ENCODE data around the gene INSYN1. TPM values are rescaled to one million over a fixed set of nuclear protein-coding genes. Genes with fewer than 3 reads are reported as not detected.

Gene INSYN1
- total and polyA plus RNA-seq, 9 of the 15 experiments (the other 6 are each of a cell fraction or from before 2014, with no cell fraction given): not detected

DNA sequence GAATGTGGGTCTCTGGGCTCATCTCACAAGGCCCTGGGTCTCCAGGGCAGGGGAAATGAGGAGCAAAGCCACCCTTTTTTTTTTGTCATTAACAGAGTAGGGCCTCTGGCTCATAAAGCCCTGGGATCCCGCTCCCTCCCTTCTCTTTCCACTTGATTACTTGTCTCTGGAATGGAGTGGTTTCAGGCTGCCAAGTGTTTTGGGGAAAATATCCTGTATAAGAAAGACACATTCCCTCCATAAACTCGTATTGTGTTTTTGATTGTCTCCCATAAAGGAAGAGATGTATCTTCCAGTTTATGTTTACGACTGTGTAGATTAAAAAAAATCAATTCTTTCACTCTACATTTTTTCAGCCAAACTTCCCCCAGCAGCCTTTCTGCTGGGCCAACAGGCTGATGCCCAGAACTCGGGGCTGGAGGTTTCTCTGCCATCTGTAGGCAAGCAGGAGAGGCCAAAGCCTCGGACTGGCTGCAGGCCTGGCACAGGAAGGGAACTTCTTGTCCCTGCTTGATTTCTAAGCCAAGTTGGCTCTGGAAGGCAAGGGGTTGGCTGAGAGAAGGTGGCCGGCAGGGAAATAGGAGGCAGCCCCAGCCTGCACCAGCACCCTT, 49.4 kb upstream of the INSYN1 start:
- no peak for ATAC-seq
- no peak for FAIRE-seq

More for the DNA sequence above, 49.4 kb upstream of the INSYN1 start:
- TF ChIP-seq ETV6 (IDR thresholded peaks at IDR 0.05; ENCODE audit: borderline replicate concordance in 1 of 2, low read depth in 2 of 2, low read length in 1 of 2): no peak
- TF ChIP-seq ETV6 (CRISPR knock-in tag; IDR thresholded peaks at IDR 0.05; ENCODE audit: borderline replicate concordance): no peak
- TF ChIP-seq CBFA2T2 (conservative IDR thresholded peaks at IDR 0.05): no peak
- TF ChIP-seq CHD2 (IDR thresholded peaks at IDR 0.05; ENCODE audit: low read depth, low read length): no peak
- TF ChIP-seq SMARCE1 (IDR thresholded peaks at IDR 0.05): no peak
- TF ChIP-seq BDP1 (IDR thresholded peaks at IDR 0.05; ENCODE audit: insufficient read depth, insufficient read length): no peak
- TF ChIP-seq ZNF282 (CRISPR knock-in tag; IDR thresholded peaks at IDR 0.05): no peak
- no peak for TF ChIP-seq BRF1 (IDR thresholded peaks at IDR 0.05; ENCODE audit: borderline replicate concordance, extremely low read depth, insufficient read length)
- no peak for TF ChIP-seq KAT7 (CRISPR knock-in tag; IDR thresholded peaks at IDR 0.05; ENCODE audit: borderline replicate concordance)
- TF ChIP-seq PPARD (CRISPR knock-in tag; IDR thresholded peaks at IDR 0.05): no peak
- no peak for TF ChIP-seq ZFP1 (CRISPR knock-in tag; IDR thresholded peaks at IDR 0.05)
- no peak for TF ChIP-seq KHSRP (IDR thresholded peaks at IDR 0.05)
- no peak for TF ChIP-seq BRF2 (IDR thresholded peaks at IDR 0.05; ENCODE audit: borderline replicate concordance, insufficient read depth, insufficient read length)
- no peak for TF ChIP-seq MEIS2 (IDR thresholded peaks at IDR 0.05; ENCODE audit: partially characterized antibody)
- no peak for TF ChIP-seq E2F4 (CRISPR knock-in tag; IDR thresholded peaks at IDR 0.05; ENCODE audit: low read depth)
- no peak for TF ChIP-seq MTA3 (IDR thresholded peaks at IDR 0.05; ENCODE audit: borderline replicate concordance)
- TF ChIP-seq POLR2AphosphoS2 (IDR thresholded peaks at IDR 0.05; ENCODE audit: low read length): no peak
- H3K4me2 ChIP-seq (ENCODE audit: insufficient read depth, low read length): no peak overlapping the region
- H3K27ac ChIP-seq (ENCODE audit: extremely low read depth, low read depth, low read length): no peak overlapping the region
- H3K9ac ChIP-seq (ENCODE audit: insufficient read depth in 1 of 2, low read depth in 2 of 2, low read length in 2 of 2): no peak overlapping the region
- no peaks in the 10 kb centered on the region for H3K4me1 ChIP-seq (replicated peaks in 1 of 2; ENCODE audit: control insufficient read depth in 2 of 2, insufficient read depth in 2 of 2, low read length in 2 of 2)
- no peaks in the 10 kb centered on the region for H3K9me1 ChIP-seq (ENCODE audit: control insufficient read depth, insufficient read depth, low read length)
- no peak overlapping the region for H2AFZ ChIP-seq (ENCODE audit: low read depth, low read length)
- no peaks in the 10 kb centered on the region for H3K9me3 ChIP-seq (replicated peaks; ENCODE audit: control insufficient read depth, insufficient read depth, low read depth, low read length)
- no TSS peak for BruUV-seq (replicated peaks)
- ChIA-PET CTCF (ENCODE audit: low intra/inter-chr PET ratio) (no interaction called here), POLR2A (no interaction called here)
- peaks cover 9 to 76% of the 10 kb centered on the region in 2 experiments; a peak in 4 of 5 replicates for H3K27me3 ChIP-seq (ENCODE audit: control insufficient read depth in 2 of 2, insufficient read depth in 2 of 2, low read length in 2 of 2)
- no peaks in the 10 kb centered on the region for H3K79me2 ChIP-seq (ENCODE audit: control insufficient read depth, insufficient read depth, low read length)
- in situ Hi-C loops (cut with MboI) (no loop called here), intact Hi-C loops (cut with micrococcal nuclease) (no loop called here)
- H3K36me3 ChIP-seq (ENCODE audit: control insufficient read depth, insufficient read depth, low read length): no peaks in the 10 kb centered on the region
- H4K20me1 ChIP-seq (replicated peaks; ENCODE audit: control insufficient read depth, insufficient read depth, low read length): peaks cover 15% of the 10 kb centered on the region
- 2% methylated on average over 5 of the region's 6 CpGs for WGBS (ENCODE audit: insufficient coverage, low coverage, missing lambda C conversion rate)
- no peak for DNase-seq (ENCODE audit: extremely low read depth in 1 of 4, low spot score in 3 of 4)
- H3K4me3 ChIP-seq: no peak overlapping the region

Measured in K562 (cell line).